AG10803 (cell line): Measurements from ENCODE around the gene UBAP1L.

Source experiments
- DNase-seq: peaks from one replicate; pipeline ENCODE4 v3.0.0; 2010; ENCODE audit warnings: low read depth
- H3K4me3 ChIP-seq: 2 replicates; pipeline ENCODE4 v1.5.1; 2011; ENCODE audit warnings: mild to moderate bottlenecking, low read length, control low read depth
- CTCF ChIP-seq: conservative IDR thresholded peaks from 2 replicates; pipeline ENCODE4 v1.5.1; 2011; ENCODE audit warnings: mild to moderate bottlenecking, low read length, control low read depth, inconsistent platforms

UBAP1L gene

DNA sequence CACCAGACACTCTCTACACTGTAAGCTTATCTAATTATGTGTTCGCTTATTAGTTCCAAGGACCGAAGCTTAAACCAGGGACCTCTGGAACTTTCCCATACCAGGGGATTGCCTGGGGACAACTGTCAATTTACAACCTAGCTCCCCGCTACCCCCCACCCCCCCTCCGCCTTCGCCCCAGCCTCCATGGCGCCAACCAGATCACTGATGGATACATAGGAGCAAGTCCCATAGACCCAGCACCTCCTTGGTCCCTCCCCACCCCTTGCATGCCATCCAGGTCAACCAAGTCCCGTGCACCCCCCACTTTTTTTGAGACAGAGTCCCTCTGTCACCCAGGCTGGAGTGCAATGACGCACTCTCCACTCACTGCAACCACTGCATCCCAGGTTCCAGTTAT lies 19.5 kb upstream of the UBAP1L start:
- no peak overlapping the region; the same call in 1 of the 2 replicates for H3K4me3 ChIP-seq
- no peak for DNase-seq
- TF ChIP-seq CTCF: no peak

GRCh38 chr15:65133548-65134200 lies 18.7 kb upstream of the UBAP1L start, which contains the start of gene PDCD7:
PDCD7 (minus strand) TSS chr15:65133808; CDS start chr15:65133781, 27 bp downstream.
- H3K4me3 ChIP-seq: peak within 1 kb of the TSS; percentile 60
- no peak for TF ChIP-seq CTCF
- peak; percentile 86 for DNase-seq

- H3K4me3 ChIP-seq: peak overlapping the region; percentile 60
- DNase-seq: peak; percentile 38
- TF ChIP-seq CTCF: 0 out of 2 replicates have a peak, but pooled peaks have one; percentile 9
These were observed 18.0 kb upstream of the UBAP1L start for GRCh38 chr15:65132878-65133547.

- H3K4me3 ChIP-seq: no peak overlapping the region
- DNase-seq: no peak
These were observed 15.9 kb upstream of the UBAP1L start for GRCh38 chr15:65130941-65131340.

GRCh38 chr15:65115542-65115941 lies 542 bp upstream of the UBAP1L start:
- no peak for DNase-seq
- TF ChIP-seq CTCF: no peak
- no peak overlapping the region for H3K4me3 ChIP-seq

More at GRCh38 chr15:65130941-65131340, 15.9 kb upstream of the UBAP1L start:
- no peak for TF ChIP-seq CTCF

DNA sequence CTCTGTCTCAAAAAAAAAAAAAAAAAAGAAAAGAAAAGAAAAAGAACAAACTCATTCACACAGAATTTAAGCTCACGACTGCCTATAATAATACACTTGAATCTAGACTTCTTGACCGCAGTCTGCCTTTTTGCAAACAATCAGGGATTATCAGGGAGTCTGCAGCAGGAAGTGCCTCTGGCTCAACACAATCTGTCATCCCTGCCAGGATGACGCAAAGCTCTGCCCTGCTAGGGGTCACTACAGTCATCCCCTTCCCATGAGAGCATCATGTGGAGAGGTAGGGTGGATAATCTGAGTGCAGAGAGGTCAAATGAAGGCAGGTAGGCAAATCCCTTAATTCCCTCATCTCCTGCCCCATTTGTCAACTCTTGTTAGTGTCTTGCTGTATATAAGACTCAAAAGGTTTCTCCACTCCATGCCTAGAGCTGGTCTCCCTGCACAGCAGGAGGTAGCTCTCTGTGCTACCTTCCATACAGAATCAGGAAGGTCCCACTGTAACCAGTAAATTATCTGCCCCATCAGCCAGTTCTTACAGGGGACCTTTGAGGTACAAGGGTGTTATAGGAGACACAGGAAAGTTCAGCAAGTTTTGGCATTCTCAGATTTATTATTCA lies 4.2 kb downstream of the UBAP1L start:
- no peak for DNase-seq
- no peak for TF ChIP-seq CTCF
- no peak overlapping the region for H3K4me3 ChIP-seq
